Activated T-helper 2 cell treated with anti-CD3 and anti-CD28 coated beads, Interferon-gamma antibody, Interleukin-2, Interleukin-4, amounts not matched to agents 10 μg/mL and 5 μg/mL and 100 μg/mL, durations not matched to agents 14 hours and 24 hours and 36 hours (primary cell): ENCODE data around the gene AHRR. TPM values are rescaled to one million over a fixed set of nuclear protein-coding genes. Genes with fewer than 3 reads are reported as not detected.

Experiments used
- DNase-seq: peaks from one replicate; pipeline ENCODE4 v3.0.0; 2021; ENCODE audit warnings: low spot score
- H3K27ac Mint-ChIP-seq: one replicate; pipeline ENCODE4 v1.8.0; 2021; ENCODE audit warnings: mixed read lengths
- H3K27me3 Mint-ChIP-seq: one replicate; pipeline ENCODE4 v1.8.0; 2021; ENCODE audit warnings: low read depth, mixed read lengths
- H3K36me3 Mint-ChIP-seq: one replicate; pipeline ENCODE4 v1.8.0; 2021; ENCODE audit warnings: low read depth, mixed read lengths
- H3K4me1 Mint-ChIP-seq: one replicate; pipeline ENCODE4 v1.8.0; 2021; ENCODE audit warnings: low read depth, mixed read lengths
- H3K4me3 Mint-ChIP-seq: one replicate; pipeline ENCODE4 v1.8.0; 2021; ENCODE audit warnings: low read depth, mild to moderate bottlenecking, moderate library complexity, mixed read lengths
- H3K9me3 Mint-ChIP-seq: one replicate; pipeline ENCODE4 v1.8.0; 2021; ENCODE audit warnings: mixed read lengths
- intact Hi-C: fragments of 100-400 bp; cut with micrococcal nuclease; formaldehyde crosslinking; loops from one replicate; pipeline ENCODE4 v1.15.1; 2023
- total RNA-seq: library from RNA; stranded (reverse); gene quantifications from 2 replicates; pipeline ENCODE4 v1.2.3, GENCODE V29; 2022

The AHRR gene
- total RNA-seq, 1 donor from 2014 or later, result 34.9 TPM

DNA sequence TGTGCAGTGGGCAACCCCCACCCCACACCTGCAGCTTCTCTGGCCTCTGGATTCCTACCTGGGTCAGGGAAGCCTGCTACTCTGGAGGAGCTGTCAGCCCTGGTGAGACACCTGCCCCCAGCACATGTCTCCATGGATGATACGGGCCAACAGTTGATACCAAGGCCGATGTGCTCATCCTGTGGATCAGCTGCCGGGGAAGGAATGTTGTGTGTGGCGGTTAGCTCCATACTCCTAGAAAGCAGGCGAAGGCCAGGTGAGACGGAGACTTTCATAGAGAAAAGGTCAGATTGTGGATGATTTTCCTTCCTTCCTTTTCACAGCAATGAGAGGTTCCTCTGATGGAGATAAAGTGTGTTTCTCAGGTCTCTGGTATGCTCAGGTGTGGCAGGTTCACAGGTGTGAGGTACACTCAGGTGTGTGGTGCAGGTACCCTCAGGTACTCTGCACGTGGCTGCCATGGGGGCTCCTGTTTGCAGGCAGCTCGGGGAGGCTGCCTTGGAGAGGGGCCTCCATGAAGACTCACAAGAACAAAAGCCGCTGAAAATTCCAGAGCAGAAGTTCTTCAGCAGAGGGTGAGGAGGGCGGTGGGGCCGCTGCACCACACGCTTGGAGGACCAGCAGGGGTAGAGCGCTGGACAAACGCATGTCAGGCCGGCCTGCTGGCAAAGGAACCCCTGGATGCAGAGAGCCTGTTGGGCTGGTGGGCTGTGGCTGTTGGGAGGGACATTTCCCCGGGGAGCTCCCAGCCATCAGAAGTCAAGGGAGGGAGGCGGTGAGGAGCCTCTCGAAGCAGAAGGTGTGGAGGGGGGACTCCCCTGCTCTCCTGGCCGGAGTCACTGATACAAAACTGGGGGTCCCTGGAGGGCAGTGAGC lies 5.1 kb upstream of the AHRR start:
- Mint-ChIP-seq H3K36me3 (peaks cover 21% of the 10 kb centered on the region), H3K27ac (peak overlapping the region; percentile 55), H3K4me1 (peaks cover 4% of the 10 kb centered on the region), H3K27me3 (peaks cover 6% of the 10 kb centered on the region), H3K4me3 (no peak overlapping the region), H3K9me3 (no peaks in the 10 kb centered on the region)
- intact Hi-C loops, result loop anchor here (1.0 kb wide), 1 partner anchor 115 kb away; no protein-coding TSS in a partner anchor
- no peak for DNase-seq

DNA sequence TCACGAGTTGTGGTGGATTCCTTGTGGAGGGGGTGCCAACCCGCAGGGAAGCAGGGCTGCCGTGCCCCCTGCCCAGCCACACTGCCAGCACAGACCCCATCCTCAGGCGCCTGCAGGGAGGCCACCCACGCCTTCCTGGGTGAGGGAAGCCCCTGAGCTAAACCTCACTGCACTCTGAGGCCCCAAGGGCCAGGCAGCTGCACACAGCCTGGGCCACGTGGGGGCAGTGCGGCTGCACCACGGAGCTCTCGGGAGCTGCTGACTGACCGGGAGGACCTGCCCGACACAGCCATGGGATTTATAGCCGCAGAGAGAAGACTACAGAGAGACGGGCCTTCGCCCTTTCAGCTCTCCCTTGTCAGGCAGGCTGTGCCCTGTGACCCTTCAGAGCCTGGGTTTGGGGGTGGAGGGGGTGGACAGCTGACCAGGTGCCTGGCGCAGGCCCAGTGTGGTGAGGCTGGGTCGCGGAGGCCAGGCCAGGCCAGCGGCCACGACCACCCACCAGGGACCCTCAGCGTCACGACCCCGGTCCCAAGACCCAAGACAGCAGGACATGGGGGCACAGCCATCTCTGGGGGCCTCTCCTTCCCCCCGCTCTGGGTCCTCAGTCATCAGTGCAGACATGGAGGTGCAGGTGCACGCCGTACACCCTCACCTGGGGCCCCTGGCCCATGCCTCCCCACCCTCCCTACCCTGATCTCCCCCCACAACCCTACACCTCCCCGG lies 4.3 kb upstream of the AHRR start:
- no peak overlapping the region for H3K4me3 Mint-ChIP-seq
- peaks cover 6% of the 10 kb centered on the region for H3K27me3 Mint-ChIP-seq
- no peak overlapping the region for H3K27ac Mint-ChIP-seq
- H3K36me3 Mint-ChIP-seq, result peaks cover 15% of the 10 kb centered on the region
- no peak for DNase-seq
- H3K9me3 Mint-ChIP-seq, result no peaks in the 10 kb centered on the region
- intact Hi-C loops, result loop anchor here (1.0 kb wide), 1 partner anchor 114 kb away; no protein-coding TSS in a partner anchor
- H3K4me1 Mint-ChIP-seq, result peaks cover 4% of the 10 kb centered on the region

GRCh38 chr5:318341-318897 lies 3.1 kb upstream of the AHRR start:
- Mint-ChIP-seq H3K36me3 (peaks cover 17% of the 10 kb centered on the region), H3K4me1 (peaks cover 10% of the 10 kb centered on the region), H3K9me3 (no peaks in the 10 kb centered on the region), H3K4me3 (no peak overlapping the region), H3K27ac (no peak overlapping the region), H3K27me3 (peaks cover 6% of the 10 kb centered on the region)
- DNase-seq, result no peak
- intact Hi-C loops, result no loop called here

GRCh38 chr5:318931-319601 lies 2.4 kb upstream of the AHRR start:
- H3K27ac Mint-ChIP-seq, result no peak overlapping the region
- no peaks in the 10 kb centered on the region for H3K9me3 Mint-ChIP-seq
- intact Hi-C loops, result no loop called here
- peaks cover 15% of the 10 kb centered on the region for H3K4me1 Mint-ChIP-seq
- peak overlapping the region; percentile 45 for H3K4me3 Mint-ChIP-seq
- peaks cover 24% of the 10 kb centered on the region for H3K36me3 Mint-ChIP-seq
- peaks cover 6% of the 10 kb centered on the region for H3K27me3 Mint-ChIP-seq
- DNase-seq, result no peak

DNA sequence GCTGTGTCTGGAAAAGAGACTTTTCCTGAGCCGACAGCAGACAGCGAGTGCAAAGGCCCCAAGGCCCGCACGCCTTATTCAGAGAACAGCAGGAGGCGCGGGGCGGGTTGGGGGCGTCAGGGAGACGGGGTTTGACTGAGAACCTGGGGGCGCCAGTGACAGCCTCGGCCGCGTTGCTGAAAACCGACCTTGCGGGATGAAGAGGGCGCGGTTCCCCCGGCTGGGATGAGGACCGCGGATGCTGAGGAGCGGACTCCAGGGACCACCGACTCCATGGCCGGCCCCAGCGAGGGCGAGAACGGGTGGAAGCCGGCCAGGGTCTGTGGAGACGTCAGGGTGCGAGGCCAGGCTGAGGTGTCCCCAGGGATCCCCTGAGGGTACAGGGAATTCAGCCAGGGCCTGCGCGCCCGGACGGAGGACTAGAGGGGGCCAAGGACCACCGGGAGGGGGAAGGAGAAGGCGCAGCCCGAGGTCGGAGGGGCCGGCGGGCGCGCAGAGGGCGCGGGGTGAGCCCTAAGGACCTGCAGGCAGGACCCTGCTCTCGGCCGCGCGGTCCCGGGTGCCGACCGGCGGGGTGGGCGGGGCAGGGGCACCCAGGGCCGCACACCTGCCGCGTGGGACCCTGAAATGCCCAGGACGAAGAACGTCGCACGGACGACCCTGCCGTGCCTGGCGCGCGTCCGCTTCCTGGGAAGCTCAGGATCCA lies 837 bp upstream of the AHRR start:
- peaks cover 6% of the 10 kb centered on the region for H3K27me3 Mint-ChIP-seq
- no peak for DNase-seq
- H3K4me3 Mint-ChIP-seq, result peak overlapping the region; percentile 82
- intact Hi-C loops, result no loop called here
- H3K4me1 Mint-ChIP-seq, result peaks cover 18% of the 10 kb centered on the region
- no peaks in the 10 kb centered on the region for H3K9me3 Mint-ChIP-seq
- H3K27ac Mint-ChIP-seq, result peak overlapping the region; percentile 60
- peaks cover 25% of the 10 kb centered on the region for H3K36me3 Mint-ChIP-seq

- Mint-ChIP-seq H3K4me1 (peaks cover 18% of the 10 kb centered on the region), H3K27me3 (peaks cover 6% of the 10 kb centered on the region), H3K36me3 (peaks cover 28% of the 10 kb centered on the region), H3K9me3 (no peaks in the 10 kb centered on the region), H3K27ac (no peak overlapping the region), H3K4me3 (peak overlapping the region; percentile 76)
- DNase-seq, result no peak
- intact Hi-C loops, result loop anchor here (1.0 kb wide), 1 partner anchor 13 kb away; no protein-coding TSS in a partner anchor
These were observed 275 bp downstream of the AHRR start for GRCh38 chr5:321726-322251.

GRCh38 chr5:322281-322941 lies 897 bp downstream of the AHRR start:
- peaks cover 20% of the 10 kb centered on the region for H3K4me1 Mint-ChIP-seq
- H3K27me3 Mint-ChIP-seq, result peaks cover 6% of the 10 kb centered on the region
- H3K4me3 Mint-ChIP-seq, result peak overlapping the region; percentile 76
- peaks cover 32% of the 10 kb centered on the region for H3K36me3 Mint-ChIP-seq
- no peak for DNase-seq
- H3K9me3 Mint-ChIP-seq, result no peaks in the 10 kb centered on the region
- H3K27ac Mint-ChIP-seq, result no peak overlapping the region
- intact Hi-C loops, result loop anchor here (1.0 kb wide), 1 partner anchor 12 kb away; no protein-coding TSS in a partner anchor

DNA sequence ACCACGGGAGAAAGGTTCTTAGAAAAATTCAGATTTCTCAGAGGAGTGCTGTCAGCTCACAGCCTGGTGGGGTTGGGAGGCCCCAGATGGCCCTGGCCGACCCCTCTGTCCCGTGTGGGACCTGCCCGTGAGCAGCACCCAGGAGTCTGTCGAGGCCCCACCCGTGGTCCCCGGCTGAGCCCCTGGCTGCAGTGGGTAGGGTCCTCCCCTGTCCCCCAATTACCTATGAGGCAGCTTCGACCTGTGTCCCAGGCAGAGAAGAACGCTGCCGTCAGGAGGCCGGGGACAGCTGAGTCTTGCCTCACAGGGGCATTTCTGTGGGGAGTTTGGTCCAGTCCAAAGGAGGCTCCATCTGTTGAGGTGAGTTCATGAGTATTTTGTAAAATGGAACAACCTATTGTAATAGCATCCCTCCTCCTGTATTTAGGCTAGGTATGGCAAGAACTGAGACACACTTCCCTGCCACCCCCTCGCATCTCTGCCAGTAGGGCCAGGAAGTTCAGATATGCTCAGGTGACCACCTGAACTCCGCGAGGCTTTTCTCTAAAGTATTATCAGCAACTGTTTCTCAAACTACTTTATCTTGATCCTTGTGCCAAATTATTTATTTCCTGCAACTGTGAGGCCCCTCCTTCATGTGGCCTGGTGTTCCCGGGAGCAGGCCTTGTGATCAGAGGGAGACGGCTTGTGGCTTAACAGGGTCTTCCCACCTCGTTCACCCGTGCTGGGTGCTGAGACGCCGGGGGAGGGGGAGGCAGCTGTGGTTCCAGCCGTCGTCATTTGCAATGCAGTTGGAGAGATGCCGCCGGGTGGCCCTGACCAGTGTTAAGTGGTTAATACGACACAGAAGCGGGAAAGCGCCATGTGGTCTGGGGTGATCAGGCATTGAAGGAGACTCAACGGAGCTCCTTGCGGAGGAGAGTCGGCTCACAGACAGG lies 1.7 kb downstream of the AHRR start:
- H3K27ac Mint-ChIP-seq, result peak overlapping the region; percentile 28
- peaks cover 25% of the 10 kb centered on the region for H3K4me1 Mint-ChIP-seq
- DNase-seq, result no peak
- peaks cover 36% of the 10 kb centered on the region for H3K36me3 Mint-ChIP-seq
- peaks cover 6% of the 10 kb centered on the region for H3K27me3 Mint-ChIP-seq
- intact Hi-C loops, result loop anchor here (1.0 kb wide), 2 partner anchors 8 to 11 kb away; no protein-coding TSS in a partner anchor
- no peaks in the 10 kb centered on the region for H3K9me3 Mint-ChIP-seq
- peak overlapping the region; percentile 76 for H3K4me3 Mint-ChIP-seq

DNA sequence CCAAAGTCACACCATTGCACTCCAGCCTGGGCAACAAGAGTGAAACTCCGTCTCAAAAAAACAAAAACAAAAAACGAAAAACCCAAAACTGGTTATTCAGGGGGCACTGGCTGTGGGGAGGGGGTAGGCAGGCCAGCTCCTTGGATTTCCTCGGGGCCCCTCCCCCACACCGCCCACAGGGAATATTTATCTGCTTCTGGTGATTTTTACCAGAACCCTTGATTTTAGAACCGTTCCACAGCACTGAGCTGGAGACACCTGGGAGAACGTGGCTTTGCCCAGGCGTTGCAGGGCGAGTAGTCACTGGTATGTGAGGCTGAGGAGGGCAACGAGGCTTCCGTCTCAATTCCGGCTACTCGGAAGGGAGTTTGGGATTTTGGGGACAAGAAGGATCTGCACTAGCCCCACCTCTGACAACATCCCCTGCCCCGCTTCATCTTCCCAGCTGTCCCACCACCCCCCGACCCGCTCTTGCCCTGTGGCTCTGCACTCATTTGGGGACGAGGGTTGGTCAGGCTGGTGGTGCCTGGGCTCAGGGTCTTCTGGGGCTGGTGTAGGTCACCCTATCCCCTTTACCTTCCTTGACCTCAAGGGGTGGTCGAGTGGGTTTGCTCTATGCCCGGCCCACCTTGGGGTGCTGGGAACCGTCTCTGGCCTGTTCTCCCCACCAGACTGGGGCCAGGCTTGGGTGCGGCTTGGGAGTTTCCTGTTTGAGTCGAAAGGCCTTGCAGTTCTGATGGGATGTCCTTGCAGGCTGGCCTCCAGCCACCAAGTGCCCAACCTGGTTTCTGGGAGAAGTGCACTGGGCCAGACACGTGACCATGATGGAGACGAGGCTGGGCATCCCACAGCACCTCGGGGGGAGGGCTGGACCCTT lies 3.5 kb downstream of the AHRR start:
- DNase-seq, result no peak
- H3K4me3 Mint-ChIP-seq, result no peak overlapping the region
- peaks cover 41% of the 10 kb centered on the region for H3K4me1 Mint-ChIP-seq
- no peak overlapping the region for H3K27ac Mint-ChIP-seq
- H3K36me3 Mint-ChIP-seq, result peaks cover 47% of the 10 kb centered on the region
- no peaks in the 10 kb centered on the region for H3K9me3 Mint-ChIP-seq
- peaks cover 4% of the 10 kb centered on the region for H3K27me3 Mint-ChIP-seq
- intact Hi-C loops, result no loop called here

DNA sequence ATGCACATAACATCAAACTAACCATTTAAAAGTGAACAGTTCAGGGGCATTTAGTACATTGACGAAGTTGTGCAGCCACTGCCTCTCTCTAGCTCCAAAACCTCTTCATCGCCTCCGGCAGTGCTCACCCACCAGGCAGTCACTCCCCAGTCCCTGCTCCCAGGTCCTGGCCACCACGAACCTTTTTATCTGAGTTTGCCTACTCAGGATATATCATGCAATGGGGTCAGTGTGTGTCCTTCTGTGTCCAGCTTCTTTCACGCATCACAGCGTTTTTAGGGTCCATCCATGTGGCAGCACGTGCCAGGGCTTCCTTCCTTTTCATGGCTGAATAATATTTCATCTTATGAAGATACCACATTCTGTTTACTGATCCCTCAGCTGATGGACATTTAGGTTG lies 4.6 kb downstream of the AHRR start:
- intact Hi-C loops, result no loop called here
- H3K27me3 Mint-ChIP-seq, result no peaks in the 10 kb centered on the region
- H3K27ac Mint-ChIP-seq, result no peak overlapping the region
- peaks cover 52% of the 10 kb centered on the region for H3K36me3 Mint-ChIP-seq
- no peaks in the 10 kb centered on the region for H3K9me3 Mint-ChIP-seq
- no peak overlapping the region for H3K4me3 Mint-ChIP-seq
- DNase-seq, result no peak
- peaks cover 43% of the 10 kb centered on the region for H3K4me1 Mint-ChIP-seq
